Right lung (tissue), 5 donors: ENCODE data around the gene ITGB5. TPM values are rescaled to one million over a fixed set of nuclear protein-coding genes. Genes with fewer than 3 reads are reported as not detected.
"Not testable (repeated sequence)": the region's sequence is repeated elsewhere in the genome, so short reads cannot be mapped to it uniquely, and the experiment has no call there.

Source experiments
- DNase-seq, 2 donors: peaks; one replicate each; pipeline ENCODE4 v3.0.0-alpha.2; 2013
- polyA plus RNA-seq, 5 donors: library from polyadenylated mRNA; unstranded; fragments of 120-200 nt; gene quantifications; one replicate each; pipeline versions ENCODE4 v1.2.1 to v1.2.3, GENCODE V29; 2013; ENCODE audit warnings: inconsistent platforms in 1 of 5, low replicate concordance in 1 of 5; ENCODE audit not compliant: insufficient read length in 5 of 5, insufficient read depth in 1 of 5

Gene ITGB5
- polyA plus RNA-seq, 5 donors = 45.8 to 65.5 (median 58.0) TPM

- DNase-seq = no peak
Observed at GRCh38 chr3:124788254-124788745, 98.9 kb downstream of the ITGB5 start.

DNA sequence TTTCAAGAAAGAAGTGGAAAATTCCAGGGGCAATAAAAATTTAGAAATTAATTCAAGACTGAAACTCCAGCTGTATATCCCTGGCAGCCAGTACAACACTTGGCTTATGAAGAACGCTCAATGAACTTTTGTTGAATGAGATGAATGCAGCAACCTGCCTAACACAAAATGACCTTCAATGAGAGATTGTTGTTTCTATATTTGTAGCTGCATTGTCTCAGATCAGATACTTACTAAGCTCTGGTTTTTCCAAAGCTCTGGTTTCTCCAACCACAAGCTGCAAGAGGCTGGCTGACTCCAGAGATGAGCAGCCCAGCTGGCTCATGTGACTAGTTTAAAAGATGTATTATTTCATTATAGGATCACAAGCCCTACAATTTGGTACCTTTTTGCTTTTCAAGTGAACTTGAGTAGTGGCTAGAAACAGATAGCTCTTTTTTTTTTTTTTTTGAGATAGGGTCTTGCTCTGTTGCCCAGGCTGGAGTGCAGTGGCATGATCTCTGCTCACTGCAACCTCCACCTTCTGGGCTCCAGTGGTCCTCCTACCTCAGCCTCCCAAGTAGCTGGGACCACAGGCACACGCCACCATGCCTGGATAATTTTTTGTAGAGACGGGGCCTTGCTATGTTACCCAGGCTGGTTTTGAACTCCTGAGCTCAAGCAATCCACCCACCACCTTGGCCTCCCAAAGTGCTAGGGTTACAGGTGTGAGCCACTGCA, 99.5 kb downstream of the ITGB5 start:
- no peak for DNase-seq

DNA sequence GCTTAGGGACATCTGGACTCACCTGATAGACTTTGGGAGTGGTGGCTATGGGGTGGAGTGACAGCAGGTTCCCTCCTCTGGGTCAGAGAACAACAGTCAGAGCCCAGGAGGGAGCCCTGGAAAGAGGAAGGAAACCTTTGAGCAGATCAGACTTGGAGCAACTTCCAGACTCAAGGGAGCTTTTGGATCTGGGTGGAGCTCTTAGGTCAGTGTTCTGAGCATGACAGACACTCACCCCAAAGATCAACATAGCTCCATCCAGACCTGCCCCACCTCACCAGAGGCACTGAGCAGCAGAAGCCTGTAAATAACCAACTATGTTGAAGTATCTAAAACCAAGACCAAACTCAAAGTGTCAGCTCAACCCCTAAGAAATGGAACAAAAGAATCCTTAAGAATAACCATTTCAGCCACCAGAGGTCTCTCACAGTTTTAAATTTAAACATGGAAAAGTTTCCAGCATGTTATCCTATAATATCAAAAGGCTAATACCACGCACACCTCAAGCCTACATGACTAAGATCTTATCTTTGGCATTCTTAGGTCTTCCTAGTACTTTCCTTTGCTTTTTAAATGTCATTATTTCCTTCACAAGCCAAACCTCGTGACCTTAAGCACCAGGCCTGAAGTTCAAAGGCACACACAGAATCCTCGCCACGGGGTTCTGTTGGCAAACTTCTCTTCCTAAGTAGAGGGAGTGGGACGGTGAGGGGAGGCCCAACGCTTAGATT, 100.5 kb downstream of the ITGB5 start:
- no peak for DNase-seq

DNA sequence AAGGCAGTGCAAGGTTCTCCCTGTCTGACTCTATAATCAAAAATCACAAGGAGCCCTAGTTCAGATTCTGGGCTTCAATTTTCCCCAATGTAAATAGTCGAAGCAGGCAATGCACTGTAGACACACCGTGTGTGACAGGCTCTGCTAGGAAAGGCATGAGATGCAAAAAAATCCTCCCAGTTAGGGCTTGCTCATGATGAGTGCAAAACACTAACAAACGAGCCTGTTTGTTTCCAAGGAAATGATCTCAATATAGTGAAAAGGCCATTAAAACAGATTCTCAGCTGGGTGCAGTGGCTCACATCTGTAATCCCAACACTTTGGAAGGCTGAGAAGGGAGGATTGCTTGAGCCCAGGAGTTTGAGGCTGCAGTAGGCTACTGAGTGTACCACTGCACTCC, 101.2 kb downstream of the ITGB5 start:
- no peak for DNase-seq

DNA sequence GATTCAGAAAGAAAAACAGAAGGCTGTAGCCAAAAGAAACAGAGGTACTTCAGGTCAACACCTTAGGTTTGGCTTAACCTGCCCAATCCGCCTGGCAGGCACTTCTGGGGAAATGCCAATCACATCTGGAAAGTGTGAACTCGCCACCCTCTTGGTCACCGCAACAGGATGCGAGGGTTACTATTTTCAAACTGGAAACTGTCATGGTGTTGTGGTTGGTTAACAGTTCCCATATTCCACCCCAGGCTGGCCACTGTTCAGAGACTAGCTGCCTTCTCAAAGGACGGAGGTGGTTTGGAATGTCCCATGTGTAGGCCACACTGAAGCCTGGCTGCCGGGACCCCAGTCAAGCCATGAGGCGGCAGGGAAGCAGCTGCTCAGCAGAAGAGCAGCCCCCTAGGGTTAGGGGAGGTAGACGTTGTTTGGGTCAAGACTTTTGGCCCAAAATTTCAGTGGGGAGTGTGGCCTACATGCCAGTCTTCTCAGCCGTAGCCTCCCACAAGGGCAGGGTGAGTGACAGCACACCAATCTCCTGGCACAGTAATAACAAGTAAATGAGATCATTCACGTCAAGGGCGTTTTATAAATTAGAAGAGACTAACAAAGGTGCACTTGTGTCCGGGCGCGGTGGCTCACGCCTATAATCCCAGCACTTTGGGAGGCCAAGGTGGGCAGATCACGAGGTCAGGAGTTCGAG, 102.3 kb downstream of the ITGB5 start:
- DNase-seq = no peak

DNA sequence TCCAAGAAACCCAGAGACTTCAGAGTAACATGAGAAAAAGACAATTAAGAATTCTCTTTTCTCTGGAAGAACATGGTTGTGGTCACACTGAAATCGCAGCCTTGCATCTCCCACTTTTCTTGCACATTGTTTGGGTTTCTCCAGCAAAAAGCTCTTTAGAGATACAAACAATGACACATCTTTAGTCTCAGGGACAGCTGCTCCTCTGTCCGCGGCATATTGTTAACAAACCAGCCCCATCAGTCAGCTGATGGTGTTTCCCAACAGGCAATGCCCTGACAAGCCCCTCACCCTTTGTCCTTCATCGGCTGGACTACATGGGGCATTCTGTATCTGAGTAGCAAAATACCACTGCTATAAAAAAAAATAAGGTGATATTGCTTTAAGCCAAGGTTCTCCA, 103.5 kb downstream of the ITGB5 start:
- DNase-seq = no peak

GRCh38 chr3:124782377-124782712, 104.8 kb downstream of the ITGB5 start:
- DNase-seq = not testable (repeated sequence)

DNA sequence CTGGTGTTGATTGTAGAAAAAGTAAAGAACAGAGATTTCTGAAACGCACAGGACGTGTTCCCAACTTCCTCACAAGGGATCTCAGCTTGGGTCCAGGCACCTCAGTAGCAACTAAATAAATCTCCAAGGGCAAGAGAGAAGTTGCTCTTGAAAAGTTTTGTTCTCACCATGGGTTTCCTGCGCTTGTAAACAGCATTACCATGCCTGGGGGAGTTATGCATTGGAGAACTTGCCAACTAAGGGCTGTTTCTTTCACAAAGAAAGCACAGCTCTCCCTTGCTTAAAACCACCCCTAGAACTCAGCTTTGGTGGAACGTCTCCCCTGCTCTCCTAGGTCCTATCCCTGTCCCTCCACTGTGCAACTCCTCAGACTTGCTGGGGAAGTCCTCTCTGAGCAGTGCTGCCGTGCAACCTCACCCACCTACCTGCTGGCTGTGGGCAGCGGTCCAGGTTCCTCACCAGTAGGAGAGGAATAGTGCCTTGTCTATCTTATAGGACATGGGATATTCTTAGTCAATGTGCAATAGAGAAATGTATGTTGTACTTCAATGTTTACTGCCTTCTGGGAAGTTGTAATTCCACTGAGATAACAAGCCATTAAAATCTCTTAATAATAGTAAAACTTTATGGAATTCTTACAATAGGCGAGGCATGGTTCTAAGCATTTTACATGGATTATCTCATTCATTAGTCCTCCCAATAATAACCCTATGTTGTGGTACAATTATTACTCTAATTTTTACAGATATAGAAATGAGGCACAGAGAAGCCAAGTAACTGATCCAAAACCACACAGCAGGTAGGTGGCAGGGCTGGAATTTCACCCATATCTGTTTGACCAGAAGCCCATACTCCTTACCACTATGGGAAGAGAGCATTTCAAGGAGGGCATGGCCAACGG, 105.4 kb downstream of the ITGB5 start:
- no peak for DNase-seq

GRCh38 chr3:124780761-124781475, 106.2 kb downstream of the ITGB5 start:
- DNase-seq = peak; percentile 86 to 92

- peak in 1 of 2 donors; percentile 71 for DNase-seq
Observed at GRCh38 chr3:124780356-124780755, 106.8 kb downstream of the ITGB5 start.

- DNase-seq = no peak
Observed at GRCh38 chr3:124779751-124780191, 107.4 kb downstream of the ITGB5 start.

DNA sequence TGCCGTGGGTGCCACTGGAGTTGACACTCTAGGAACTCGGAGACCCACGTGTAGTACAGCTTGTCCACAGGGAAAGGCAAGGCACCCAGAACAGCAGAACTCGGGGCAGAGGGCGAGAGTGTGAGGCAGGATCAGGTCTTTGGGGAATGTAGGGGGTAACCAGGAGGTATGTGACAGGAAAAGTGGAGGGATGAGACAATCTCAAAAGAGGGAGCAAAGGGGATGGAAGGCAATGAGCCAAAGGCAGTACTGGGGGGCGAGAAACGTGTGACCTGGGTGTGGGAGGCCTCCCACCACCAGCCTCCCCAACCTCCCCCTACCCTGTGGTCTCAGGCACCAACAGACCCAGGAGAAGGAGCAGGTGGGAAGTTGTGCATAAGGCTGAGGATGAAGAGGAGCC, 108.0 kb downstream of the ITGB5 start:
- no peak for DNase-seq

GRCh38 chr3:124777762-124778470, 109.2 kb downstream of the ITGB5 start:
- no peak for DNase-seq

- DNase-seq = no peak
Observed at GRCh38 chr3:124776856-124777255, 110.3 kb downstream of the ITGB5 start.

GRCh38 chr3:124775877-124776276, 111.3 kb downstream of the ITGB5 start:
- DNase-seq = no peak

DNA sequence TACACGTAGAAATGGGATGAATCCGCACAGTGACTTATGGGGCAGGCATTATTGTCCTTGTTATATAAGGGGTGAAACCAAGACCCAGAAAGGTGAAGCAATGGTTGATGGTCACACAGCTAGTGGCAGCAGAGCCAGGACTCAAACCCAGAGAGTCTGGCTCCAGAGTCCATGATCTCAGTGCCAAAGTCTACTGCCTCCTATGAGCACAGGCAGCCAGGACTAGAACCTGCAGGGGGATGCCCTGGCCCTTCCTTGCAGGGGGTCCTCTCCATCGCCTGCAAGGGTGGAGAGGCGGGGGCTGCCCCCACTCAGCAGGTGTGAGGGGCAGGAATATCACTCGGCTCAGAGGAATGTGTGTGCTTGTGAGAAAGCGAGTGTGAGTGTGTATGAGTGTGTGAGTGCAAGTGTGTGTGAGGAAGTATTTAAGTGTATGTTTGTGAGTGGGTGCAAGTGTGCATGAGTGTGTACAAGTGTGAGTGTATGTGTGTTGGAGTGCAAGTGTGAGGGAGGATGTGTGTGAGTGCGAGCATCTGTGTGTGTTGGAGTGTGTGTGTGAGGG, 112.2 kb downstream of the ITGB5 start:
- no peak for DNase-seq

DNA sequence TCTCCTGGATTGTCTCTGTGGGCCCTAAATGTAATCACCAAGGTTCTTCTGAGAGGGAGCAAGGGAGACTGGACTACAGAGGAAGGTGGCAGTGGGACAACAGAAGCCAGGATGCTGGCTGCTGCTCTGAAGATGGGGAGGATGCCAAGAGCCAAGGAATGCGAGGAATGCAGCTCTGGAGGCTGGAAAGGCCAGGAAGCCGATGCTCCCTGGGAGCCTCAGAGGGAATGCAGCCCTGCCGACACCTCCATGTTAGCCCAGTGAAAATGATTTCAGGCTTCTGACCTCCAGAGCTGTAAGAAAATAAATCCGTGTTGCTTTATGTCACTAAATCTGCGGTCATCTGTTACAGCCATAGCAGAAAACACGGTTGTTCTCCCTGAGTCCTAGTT, 112.8 kb downstream of the ITGB5 start:
- DNase-seq = no peak

GRCh38 chr3:124773351-124774326, 113.5 kb downstream of the ITGB5 start:
- DNase-seq = no peak
